ENCODE measurements around the gene MAGT1.

DNA sequence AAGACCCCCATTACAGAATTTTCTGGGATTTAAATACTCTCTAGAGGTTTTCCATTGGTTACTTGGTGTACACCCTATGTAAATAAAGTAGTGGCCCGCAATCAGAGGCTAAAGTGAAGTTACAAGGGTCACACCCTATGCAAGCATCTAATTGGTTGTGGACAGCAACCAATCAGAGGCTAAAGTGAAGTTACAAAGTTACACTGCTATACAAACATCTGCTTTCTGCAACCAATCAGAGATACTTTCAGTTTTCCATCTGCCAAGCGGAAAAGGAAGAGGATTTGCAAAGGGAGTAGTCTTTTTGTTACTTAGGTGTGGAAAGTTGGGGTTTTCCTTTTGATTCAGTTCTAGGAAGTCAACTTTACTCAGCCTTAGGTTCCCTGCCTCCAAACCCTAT lies 107.2 kb downstream of the MAGT1 start:
- TF ChIP-seq, protein P1, sequence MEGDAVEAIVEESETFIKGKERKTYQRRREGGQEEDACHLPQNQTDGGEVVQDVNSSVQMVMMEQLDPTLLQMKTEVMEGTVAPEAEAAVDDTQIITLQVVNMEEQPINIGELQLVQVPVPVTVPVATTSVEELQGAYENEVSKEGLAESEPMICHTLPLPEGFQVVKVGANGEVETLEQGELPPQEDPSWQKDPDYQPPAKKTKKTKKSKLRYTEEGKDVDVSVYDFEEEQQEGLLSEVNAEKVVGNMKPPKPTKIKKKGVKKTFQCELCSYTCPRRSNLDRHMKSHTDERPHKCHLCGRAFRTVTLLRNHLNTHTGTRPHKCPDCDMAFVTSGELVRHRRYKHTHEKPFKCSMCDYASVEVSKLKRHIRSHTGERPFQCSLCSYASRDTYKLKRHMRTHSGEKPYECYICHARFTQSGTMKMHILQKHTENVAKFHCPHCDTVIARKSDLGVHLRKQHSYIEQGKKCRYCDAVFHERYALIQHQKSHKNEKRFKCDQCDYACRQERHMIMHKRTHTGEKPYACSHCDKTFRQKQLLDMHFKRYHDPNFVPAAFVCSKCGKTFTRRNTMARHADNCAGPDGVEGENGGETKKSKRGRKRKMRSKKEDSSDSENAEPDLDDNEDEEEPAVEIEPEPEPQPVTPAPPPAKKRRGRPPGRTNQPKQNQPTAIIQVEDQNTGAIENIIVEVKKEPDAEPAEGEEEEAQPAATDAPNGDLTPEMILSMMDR (IDR thresholded peaks at IDR 0.05) = no peak
- TF ChIP-seq EZH2 (IDR thresholded peaks at IDR 0.05) = no peak
